ENCODE measurements around the gene IDUA. TPM values are rescaled to one million over a fixed set of nuclear protein-coding genes. Genes with fewer than 3 reads are reported as not detected.

The IDUA gene
- total RNA-seq, 4 donors from 2014 or later: 6.7 to 25.8 (median 13.3) TPM

DNA sequence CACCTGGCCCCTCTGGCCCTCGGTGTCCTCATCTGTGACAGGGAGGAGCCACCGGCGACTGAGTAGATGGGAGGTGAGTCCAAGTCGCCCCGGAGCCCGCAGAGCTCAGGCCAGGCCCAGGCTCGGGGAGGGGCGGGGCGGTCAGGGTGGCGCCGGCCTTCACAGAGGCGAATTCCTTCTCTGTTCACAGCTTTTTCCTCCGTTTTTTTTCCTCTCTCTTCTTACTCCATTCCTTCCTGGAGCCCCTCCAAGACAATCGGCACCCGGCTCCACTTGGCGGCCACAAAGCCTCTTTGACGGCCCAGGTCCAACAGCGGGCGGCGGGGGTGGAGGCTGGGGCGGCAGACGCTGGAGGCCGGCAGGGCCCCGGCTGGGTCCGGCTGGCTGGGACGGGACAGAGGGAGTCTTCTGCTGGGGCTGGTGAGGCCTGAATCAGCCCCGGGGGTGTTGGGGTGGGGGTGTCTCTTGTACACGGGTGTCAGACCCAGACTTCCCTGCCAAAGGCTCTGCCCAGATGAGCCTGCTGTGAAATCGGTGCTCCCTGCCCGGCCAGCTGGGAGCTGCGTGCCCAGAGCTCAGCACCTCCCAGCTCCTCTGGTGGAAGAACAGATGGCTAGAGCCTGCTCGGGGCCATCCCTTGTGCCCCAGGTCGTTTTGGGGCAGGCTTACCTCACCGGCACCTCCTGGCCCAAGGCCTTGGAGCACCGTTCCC, 47.2 kb downstream of the IDUA start:
- no peak for TF ChIP-seq CTCF (IDR thresholded peaks at IDR 0.05; ENCODE audit: low read depth)

GRCh38 chr4:1035510-1035909, 48.7 kb downstream of the IDUA start:
- TF ChIP-seq CTCF (IDR thresholded peaks at IDR 0.05; ENCODE audit: low read depth): no peak

DNA sequence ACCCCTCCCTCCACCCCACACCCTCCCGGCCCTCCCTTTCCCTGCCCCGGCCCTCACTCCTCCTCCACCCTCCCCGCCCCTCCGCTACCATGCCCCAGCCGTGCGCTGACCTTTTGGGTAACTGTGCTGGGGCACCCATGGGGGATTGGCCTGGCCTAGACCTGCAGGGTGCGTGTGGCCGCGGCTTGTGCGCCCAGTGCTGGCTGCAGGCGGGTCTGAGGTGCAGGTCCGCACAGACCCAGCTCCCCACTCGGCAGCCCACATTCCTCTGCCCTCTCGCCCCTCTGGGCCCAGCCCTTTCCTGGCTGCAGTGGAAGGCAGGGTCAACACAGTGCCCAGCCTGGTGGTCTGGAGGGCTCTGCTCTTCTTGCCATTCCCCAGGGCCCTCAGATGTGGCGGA, 49.3 kb downstream of the IDUA start:
- no peak for TF ChIP-seq CTCF (IDR thresholded peaks at IDR 0.05; ENCODE audit: low read depth)

- TF ChIP-seq CTCF (IDR thresholded peaks at IDR 0.05; ENCODE audit: low read depth): no peak
Measured at GRCh38 chr4:1036976-1037810, 50.3 kb downstream of the IDUA start.

GRCh38 chr4:1038948-1039492, 52.2 kb downstream of the IDUA start:
- no peak for TF ChIP-seq CTCF (IDR thresholded peaks at IDR 0.05; ENCODE audit: low read depth)

DNA sequence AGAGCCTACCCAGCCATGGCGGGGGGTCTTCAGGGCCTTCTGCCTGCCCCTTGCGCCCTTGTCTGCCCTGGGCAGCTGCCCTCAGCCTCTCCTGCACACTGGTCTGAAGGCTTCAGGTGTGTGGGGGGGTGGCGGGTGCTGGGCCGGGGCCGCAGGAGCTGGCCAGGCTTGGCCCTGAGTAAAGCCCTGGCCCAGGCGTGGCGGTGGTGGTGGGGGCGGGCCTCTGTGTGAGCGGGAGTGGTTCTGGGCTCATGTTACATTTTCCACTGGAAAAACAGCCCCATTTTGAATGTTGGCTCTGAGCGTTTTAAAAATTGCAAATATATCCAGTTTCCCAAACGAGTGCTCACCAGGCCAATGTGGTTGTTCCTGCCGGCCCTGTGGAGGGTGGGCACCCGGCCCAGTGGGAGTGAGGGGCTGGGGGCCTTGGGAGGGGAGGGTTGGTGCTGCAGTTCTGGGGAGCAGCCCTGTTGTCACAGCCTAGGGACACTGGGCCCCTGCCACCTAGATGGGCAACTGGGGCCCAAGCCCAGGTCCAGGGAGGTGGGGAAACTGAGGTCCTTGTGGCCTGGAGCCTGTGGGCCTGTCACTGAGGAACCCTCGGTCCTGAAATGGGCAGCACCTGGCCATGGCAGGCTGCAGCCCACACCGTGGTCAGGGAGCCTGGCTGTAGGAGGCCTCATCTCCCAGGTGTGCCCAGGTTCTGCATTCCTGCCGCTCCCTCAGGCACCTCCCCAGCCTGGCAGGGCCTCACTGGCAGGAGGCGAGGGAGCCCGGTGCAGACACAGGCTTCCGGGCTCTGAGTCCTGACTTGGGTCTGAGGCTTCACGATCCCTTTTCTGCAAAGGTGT, 52.9 kb downstream of the IDUA start:
- no peak for TF ChIP-seq CTCF (IDR thresholded peaks at IDR 0.05; ENCODE audit: low read depth)

Data from subcutaneous adipose tissue (tissue), 4 donors.